ENCODE data around the gene CCL26. TPM values are rescaled to one million over a fixed set of nuclear protein-coding genes. Genes with fewer than 3 reads are reported as not detected.

CCL26 gene
- total and polyA plus RNA-seq, 9 of the 15 experiments (the other 6 are each of a cell fraction or from before 2014, with no cell fraction given) = 2.3 to 26.8 (median 8.4) TPM

DNA sequence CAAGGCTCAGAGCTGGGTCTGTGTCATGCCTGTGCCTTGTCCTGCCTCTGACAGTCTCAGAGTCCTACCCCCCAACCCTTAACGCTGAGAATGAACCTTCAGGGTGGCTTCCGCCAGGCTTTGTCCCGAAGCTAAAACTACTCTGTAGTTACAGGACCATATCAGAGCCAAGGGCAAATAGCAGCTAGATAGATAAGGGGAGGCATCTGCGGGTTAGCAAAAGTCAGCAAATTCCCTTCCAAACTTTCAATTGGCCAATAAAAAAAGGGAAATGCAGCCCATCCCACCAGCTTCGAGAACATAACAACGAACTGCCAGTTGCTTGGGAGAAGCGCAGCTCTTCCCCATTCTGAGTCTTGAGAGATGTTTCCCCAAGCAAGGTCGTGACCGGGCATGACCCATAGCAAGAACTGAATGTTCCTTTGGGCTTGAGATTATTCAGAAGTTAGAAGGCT is 23.8 kb upstream of the CCL26 start (continued):
- no peak for TF ChIP-seq PTRF (tag; IDR thresholded peaks at IDR 0.05)
- no peak for TF ChIP-seq ZSCAN29 (IDR thresholded peaks at IDR 0.05)
- TF ChIP-seq MAZ (CRISPR knock-in tag; conservative IDR thresholded peaks at IDR 0.05 in 1 of 2, IDR thresholded peaks at IDR 0.05 in 1 of 2) = no peak
- TF ChIP-seq CBX2 (IDR thresholded peaks at IDR 0.05; ENCODE audit: insufficient read depth, low read length, poor library complexity, severe bottlenecking) = no peak
- TF ChIP-seq, protein P1, sequence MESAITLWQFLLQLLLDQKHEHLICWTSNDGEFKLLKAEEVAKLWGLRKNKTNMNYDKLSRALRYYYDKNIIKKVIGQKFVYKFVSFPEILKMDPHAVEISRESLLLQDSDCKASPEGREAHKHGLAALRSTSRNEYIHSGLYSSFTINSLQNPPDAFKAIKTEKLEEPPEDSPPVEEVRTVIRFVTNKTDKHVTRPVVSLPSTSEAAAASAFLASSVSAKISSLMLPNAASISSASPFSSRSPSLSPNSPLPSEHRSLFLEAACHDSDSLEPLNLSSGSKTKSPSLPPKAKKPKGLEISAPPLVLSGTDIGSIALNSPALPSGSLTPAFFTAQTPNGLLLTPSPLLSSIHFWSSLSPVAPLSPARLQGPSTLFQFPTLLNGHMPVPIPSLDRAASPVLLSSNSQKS (CRISPR knock-in tag; IDR thresholded peaks at IDR 0.05) = no peak
- peak; percentile 96 for TF ChIP-seq ESRRA (IDR thresholded peaks at IDR 0.05; ENCODE audit: borderline replicate concordance, low read depth)
- TF ChIP-seq, protein P2, sequence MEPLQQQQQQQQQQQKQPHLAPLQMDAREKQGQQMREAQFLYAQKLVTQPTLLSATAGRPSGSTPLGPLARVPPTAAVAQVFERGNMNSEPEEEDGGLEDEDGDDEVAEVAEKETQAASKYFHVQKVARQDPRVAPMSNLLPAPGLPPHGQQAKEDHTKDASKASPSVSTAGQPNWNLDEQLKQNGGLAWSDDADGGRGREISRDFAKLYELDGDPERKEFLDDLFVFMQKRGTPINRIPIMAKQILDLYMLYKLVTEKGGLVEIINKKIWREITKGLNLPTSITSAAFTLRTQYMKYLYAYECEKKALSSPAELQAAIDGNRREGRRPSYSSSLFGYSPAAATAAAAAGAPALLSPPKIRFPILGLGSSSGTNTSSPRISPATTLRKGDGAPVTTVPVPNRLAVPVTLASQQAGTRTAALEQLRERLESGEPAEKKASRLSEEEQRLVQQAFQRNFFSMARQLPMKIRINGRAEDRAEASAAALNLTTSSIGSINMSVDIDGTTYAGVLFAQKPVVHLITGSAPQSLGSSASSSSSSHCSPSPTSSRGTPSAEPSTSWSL (CRISPR knock-in tag; IDR thresholded peaks at IDR 0.05; ENCODE audit: borderline replicate concordance) = no peak
- TF ChIP-seq ZNF124 (CRISPR knock-in tag; IDR thresholded peaks at IDR 0.05) = no peak
- TF ChIP-seq, protein P3, sequence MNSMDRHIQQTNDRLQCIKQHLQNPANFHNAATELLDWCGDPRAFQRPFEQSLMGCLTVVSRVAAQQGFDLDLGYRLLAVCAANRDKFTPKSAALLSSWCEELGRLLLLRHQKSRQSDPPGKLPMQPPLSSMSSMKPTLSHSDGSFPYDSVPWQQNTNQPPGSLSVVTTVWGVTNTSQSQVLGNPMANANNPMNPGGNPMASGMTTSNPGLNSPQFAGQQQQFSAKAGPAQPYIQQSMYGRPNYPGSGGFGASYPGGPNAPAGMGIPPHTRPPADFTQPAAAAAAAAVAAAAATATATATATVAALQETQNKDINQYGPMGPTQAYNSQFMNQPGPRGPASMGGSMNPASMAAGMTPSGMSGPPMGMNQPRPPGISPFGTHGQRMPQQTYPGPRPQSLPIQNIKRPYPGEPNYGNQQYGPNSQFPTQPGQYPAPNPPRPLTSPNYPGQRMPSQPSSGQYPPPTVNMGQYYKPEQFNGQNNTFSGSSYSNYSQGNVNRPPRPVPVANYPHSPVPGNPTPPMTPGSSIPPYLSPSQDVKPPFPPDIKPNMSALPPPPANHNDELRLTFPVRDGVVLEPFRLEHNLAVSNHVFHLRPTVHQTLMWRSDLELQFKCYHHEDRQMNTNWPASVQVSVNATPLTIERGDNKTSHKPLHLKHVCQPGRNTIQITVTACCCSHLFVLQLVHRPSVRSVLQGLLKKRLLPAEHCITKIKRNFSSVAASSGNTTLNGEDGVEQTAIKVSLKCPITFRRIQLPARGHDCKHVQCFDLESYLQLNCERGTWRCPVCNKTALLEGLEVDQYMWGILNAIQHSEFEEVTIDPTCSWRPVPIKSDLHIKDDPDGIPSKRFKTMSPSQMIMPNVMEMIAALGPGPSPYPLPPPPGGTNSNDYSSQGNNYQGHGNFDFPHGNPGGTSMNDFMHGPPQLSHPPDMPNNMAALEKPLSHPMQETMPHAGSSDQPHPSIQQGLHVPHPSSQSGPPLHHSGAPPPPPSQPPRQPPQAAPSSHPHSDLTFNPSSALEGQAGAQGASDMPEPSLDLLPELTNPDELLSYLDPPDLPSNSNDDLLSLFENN (IDR thresholded peaks at IDR 0.05; ENCODE audit: low read depth in 2 of 2, low read length in 2 of 2) = no peak
- TF ChIP-seq, protein P4, sequence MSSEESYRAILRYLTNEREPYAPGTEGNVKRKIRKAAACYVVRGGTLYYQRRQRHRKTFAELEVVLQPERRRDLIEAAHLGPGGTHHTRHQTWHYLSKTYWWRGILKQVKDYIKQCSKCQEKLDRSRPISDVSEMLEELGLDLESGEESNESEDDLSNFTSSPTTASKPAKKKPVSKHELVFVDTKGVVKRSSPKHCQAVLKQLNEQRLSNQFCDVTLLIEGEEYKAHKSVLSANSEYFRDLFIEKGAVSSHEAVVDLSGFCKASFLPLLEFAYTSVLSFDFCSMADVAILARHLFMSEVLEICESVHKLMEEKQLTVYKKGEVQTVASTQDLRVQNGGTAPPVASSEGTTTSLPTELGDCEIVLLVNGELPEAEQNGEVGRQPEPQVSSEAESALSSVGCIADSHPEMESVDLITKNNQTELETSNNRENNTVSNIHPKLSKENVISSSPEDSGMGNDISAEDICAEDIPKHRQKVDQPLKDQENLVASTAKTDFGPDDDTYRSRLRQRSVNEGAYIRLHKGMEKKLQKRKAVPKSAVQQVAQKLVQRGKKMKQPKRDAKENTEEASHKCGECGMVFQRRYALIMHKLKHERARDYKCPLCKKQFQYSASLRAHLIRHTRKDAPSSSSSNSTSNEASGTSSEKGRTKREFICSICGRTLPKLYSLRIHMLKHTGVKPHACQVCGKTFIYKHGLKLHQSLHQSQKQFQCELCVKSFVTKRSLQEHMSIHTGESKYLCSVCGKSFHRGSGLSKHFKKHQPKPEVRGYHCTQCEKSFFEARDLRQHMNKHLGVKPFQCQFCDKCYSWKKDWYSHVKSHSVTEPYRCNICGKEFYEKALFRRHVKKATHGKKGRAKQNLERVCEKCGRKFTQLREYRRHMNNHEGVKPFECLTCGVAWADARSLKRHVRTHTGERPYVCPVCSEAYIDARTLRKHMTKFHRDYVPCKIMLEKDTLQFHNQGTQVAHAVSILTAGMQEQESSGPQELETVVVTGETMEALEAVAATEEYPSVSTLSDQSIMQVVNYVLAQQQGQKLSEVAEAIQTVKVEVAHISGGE (CRISPR knock-in tag; IDR thresholded peaks at IDR 0.05) = 0 out of 6 replicates have a peak, but pooled peaks of 1 of the 3 experiments have one; percentile 36
- TF ChIP-seq, protein P5, sequence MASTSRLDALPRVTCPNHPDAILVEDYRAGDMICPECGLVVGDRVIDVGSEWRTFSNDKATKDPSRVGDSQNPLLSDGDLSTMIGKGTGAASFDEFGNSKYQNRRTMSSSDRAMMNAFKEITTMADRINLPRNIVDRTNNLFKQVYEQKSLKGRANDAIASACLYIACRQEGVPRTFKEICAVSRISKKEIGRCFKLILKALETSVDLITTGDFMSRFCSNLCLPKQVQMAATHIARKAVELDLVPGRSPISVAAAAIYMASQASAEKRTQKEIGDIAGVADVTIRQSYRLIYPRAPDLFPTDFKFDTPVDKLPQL (IDR thresholded peaks at IDR 0.05; ENCODE audit: extremely low read depth, insufficient read length) = no peak
- no peak for TF ChIP-seq ZNF436 (CRISPR knock-in tag; IDR thresholded peaks at IDR 0.05)
- TF ChIP-seq, protein P6, sequence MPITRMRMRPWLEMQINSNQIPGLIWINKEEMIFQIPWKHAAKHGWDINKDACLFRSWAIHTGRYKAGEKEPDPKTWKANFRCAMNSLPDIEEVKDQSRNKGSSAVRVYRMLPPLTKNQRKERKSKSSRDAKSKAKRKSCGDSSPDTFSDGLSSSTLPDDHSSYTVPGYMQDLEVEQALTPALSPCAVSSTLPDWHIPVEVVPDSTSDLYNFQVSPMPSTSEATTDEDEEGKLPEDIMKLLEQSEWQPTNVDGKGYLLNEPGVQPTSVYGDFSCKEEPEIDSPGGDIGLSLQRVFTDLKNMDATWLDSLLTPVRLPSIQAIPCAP (CRISPR knock-in tag; IDR thresholded peaks at IDR 0.05; ENCODE audit: borderline replicate concordance) = no peak
- TF ChIP-seq SIN3B (IDR thresholded peaks at IDR 0.05; ENCODE audit: low read depth) = no peak
- TF ChIP-seq, protein P7, sequence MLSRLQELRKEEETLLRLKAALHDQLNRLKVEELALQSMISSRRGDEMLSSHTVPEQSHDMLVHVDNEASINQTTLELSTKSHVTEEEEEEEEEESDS (CRISPR knock-in tag; IDR thresholded peaks at IDR 0.05) = no peak
